ENCODE results near the gene UCMA. TPM values are rescaled to one million over a fixed set of nuclear protein-coding genes. Genes with fewer than 3 reads are reported as not detected.
A peak's percentile ranks its signal among the peaks of the same experiment; 100 is the strongest.
"Not testable (repeated sequence)": the region's sequence is repeated elsewhere in the genome, so short reads cannot be mapped to it uniquely, and the experiment has no call there.

UCMA gene, protein sequence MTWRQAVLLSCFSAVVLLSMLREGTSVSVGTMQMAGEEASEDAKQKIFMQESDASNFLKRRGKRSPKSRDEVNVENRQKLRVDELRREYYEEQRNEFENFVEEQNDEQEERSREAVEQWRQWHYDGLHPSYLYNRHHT
- polyA plus RNA-seq (ENCODE audit: insufficient read length), result 0.95 TPM

- no peak for DNase-seq (ENCODE audit: low read depth)
Measured at GRCh38 chr10:13234172-13234571, at the start of gene UCMA. UCMA (minus strand) TSS chr10:13234374; CDS start chr10:13234258, 116 bp downstream.

DNA sequence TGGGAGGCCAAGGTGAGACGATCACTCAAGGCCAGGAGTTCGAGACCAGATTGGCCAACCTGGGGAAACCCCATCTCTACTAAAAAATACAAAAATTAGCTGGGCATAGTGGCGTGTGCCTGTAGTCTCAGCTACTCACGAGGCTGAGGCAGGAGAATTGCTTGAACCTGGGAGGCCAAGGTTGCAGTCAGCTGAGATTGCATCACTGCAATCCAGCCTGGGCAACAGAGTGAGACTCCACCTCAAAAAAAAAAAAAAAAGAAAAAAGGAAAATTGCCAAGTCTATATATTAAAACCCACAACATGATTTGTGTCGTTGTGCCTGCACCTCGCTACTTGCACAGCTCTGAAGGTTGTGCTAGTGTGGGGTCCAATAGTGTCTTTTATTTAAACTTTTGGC, 48.2 kb upstream of the UCMA start:
- DNase-seq (ENCODE audit: low read depth), result not testable (repeated sequence)

DNA sequence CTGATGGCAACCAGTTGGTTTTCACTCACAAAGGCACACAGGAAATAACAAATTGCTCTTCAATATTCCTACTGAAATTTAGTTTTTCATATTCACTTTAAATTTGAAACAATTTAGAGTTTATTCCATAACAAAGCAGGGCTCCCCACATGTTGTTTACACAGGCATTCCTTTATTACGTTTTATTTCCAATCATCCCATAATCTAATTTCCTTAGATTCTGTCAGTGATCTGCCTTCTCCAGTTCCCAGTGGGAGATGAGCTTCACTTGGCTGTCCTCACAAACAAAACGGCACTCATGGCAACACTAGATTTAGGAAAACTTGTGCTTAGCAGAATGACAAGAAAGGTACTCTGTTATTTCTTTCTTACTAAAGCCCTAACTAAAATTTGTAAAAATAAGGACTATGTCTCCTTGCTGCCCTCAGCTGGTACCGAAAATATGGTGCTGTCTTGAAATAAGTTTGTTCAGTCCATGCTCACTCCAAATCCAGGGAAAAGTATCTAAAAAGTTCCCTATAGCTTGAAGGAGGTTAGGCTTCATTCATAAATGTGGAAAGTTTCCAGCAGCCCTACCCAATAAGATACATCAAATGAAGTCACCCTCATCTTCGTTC, 42.7 kb upstream of the UCMA start:
- DNase-seq (ENCODE audit: low read depth), result no peak

DNA sequence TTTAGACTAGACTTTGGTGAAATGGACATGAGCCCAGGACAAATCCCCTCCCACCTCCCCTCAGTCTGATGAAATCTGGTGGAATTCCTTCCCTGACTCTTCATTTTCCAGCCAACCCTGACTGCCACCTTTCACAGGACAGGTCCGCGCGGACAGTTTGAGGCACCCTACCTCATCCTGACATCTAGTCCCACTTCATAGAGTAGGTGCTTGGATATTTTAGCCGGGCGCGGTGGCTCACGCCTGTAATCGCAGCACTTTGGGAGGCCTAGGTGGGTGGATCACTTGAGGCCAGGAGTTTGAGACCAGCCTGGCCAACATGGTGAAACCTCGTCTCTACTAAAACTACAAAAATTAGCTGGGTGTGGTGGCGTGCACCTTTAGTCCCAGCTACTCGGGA, 42.0 kb upstream of the UCMA start:
- DNase-seq (ENCODE audit: low read depth), result not testable (repeated sequence)

- peak; percentile 43 for DNase-seq (ENCODE audit: low read depth)
Measured at GRCh38 chr10:13272164-13272571, 38.0 kb upstream of the UCMA start.

- no peak for DNase-seq (ENCODE audit: low read depth)
Measured at GRCh38 chr10:13271552-13272163, 37.5 kb upstream of the UCMA start.

DNA sequence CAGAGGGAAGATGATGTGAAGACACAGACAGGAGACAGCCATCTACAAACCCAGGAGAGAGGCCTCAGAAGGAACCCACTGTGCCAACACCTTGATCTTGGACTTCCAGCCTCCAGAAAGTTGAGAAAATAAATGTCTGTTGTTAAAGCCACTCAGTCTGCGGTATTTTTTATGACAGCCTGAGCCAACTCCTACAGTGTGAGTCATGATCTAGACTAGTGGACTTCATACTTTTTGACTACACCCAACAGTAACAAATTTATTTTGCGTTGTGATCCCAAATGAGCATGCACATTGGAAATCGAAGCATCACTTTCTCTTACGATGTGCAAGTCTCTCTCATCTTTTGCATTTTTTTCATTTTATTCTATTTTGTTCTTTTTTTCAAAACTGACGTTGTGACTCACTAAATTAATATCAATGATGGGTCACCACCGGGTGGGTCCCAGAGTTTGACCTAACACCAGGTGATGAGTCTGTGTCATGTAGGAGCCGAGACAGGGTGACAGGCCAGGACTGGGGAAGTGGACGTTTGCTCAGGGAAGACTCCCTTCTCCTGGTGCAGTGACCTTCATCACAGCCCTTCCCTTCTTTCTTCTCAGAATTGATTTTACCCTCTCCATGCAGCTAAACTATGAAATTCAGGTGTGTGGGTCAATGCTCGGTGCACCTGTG, 36.8 kb upstream of the UCMA start:
- DNase-seq (ENCODE audit: low read depth), result no peak

DNA sequence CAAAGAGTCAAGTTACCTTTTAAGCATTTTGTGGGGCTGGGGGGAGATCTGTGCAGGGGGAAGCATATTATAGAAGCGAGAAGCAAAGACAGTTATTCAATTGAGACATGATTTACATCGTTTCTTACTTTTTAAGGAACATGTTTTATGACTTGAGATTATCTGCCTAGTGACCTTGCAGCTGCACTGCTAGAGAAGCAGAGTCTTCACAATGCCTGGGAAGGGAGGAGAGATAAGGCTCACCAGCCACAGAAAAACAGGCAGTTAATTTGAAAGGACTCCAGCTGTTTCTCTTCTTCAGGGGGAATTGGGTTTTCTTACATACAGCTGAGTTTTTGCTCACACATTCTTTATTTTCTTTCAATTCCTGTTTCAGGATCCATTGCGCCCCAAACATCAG, 34.7 kb upstream of the UCMA start:
- no peak for DNase-seq (ENCODE audit: low read depth)

- DNase-seq (ENCODE audit: low read depth), result no peak
Measured at GRCh38 chr10:13268310-13268709, 34.1 kb upstream of the UCMA start.

DNA sequence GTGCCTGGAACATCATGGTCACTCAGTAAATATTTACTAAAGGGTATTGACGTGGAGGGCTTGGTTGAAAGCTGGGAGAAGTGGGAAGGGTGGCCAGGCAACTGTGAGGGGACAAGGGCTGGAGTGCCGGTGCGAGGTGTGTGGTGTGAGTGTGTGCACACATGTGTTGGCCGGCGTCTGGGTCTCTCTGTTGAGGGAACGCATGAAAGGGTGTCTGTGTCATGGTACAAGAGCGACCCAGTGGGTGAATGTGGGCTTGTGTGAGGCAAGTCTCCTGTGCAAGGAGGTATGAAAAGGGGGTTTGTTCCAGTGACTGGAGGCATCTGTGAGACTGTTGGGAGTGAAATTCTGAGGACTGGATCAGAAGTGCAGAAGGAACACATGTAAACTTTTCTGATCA, 29.4 kb upstream of the UCMA start:
- no peak for DNase-seq (ENCODE audit: low read depth)

DNA sequence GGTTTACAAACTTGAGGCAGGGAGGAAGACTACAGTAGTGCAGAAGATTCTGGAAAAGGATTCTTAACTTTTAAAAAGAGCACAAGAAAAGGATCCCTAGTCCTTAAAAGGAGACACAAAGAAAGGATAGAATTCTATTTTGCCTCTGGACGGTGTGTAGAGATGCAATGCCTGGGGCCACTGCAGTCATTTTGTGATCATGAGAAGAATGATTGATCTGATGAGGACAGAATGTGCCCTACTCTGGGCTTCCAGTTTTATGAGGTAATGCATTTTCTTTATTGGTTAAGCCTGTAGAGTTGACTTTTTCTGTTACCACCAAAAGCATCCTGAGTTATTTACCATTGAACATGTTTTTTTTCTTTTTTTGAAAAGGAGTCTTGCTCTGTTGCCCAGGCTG, 28.3 kb upstream of the UCMA start:
- DNase-seq (ENCODE audit: low read depth), result no peak

DNA sequence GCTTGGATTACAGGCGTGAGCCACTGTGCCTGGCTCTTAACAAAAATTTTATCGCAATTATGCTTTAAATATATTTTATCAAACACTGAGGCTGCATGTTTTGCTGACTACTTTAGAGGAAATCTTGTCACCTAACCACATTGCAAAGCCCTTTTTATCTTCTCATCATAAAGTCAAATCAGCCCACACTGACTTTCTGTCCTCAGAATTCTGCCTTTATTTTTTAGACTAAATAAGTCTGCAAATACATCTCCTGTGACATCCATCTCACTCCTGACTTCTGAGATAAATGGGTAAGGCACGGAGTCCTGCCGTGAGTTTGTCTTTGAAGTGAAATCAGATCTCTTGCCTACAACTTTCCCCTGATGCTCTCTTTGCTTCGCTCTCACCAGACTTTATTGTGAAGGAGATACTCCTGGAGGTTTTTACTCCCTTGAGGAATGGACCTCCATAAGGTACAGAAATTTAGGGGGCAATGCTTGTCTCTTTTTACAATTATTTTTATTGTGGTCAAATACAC, 23.5 kb upstream of the UCMA start:
- DNase-seq (ENCODE audit: low read depth), result no peak

- no peak for DNase-seq (ENCODE audit: low read depth)
Measured at GRCh38 chr10:13256627-13257026, 22.5 kb upstream of the UCMA start.

DNA sequence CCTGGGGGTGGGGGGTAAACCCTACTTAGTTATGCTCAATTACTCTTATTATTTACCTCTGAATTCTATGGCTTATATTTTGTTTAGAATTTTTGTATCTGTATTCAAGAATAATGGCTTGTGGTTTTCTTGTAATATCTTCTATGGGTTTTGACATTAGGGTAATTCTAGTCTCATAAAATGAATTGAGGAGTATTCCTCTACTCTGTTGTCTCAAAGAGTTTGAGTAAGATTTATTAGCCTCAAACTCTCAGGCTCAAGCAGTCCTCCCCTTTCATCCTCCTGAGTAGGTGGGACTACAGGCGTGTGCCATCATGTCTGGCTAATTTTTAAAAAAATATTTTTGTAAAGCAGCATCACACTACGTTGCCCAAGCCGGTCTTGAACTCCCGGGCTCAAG, 19.6 kb upstream of the UCMA start:
- no peak for DNase-seq (ENCODE audit: low read depth)

DNA sequence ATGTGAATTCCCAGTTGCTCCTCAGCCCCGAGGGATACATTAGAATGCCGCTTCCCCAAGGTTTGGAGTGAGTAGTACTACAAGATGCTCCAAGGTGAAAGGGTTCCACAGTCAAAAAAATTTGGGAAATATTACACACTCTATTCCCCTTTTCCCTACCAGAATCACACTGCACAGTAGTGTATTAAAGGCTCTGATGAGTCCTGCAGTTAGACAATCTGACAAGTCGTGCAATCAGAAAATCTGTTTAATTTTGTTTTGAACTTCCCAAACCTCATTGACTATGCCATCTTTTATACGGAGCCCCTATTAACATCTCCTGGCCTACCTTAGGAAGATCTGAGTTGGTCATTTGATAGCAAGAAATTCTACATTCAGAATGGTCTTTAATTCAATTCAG, 13.6 kb upstream of the UCMA start:
- DNase-seq (ENCODE audit: low read depth), result no peak

- DNase-seq (ENCODE audit: low read depth), result no peak
Measured at GRCh38 chr10:13247246-13247645, 13.1 kb upstream of the UCMA start.

GRCh38 chr10:13242260-13242659, 8.1 kb upstream of the UCMA start:
- DNase-seq (ENCODE audit: low read depth), result not testable (repeated sequence)

GRCh38 chr10:13241613-13242012, 7.4 kb upstream of the UCMA start:
- DNase-seq (ENCODE audit: low read depth), result no peak

- no peak for DNase-seq (ENCODE audit: low read depth)
Measured at GRCh38 chr10:13239923-13240322, 5.7 kb upstream of the UCMA start.

DNA sequence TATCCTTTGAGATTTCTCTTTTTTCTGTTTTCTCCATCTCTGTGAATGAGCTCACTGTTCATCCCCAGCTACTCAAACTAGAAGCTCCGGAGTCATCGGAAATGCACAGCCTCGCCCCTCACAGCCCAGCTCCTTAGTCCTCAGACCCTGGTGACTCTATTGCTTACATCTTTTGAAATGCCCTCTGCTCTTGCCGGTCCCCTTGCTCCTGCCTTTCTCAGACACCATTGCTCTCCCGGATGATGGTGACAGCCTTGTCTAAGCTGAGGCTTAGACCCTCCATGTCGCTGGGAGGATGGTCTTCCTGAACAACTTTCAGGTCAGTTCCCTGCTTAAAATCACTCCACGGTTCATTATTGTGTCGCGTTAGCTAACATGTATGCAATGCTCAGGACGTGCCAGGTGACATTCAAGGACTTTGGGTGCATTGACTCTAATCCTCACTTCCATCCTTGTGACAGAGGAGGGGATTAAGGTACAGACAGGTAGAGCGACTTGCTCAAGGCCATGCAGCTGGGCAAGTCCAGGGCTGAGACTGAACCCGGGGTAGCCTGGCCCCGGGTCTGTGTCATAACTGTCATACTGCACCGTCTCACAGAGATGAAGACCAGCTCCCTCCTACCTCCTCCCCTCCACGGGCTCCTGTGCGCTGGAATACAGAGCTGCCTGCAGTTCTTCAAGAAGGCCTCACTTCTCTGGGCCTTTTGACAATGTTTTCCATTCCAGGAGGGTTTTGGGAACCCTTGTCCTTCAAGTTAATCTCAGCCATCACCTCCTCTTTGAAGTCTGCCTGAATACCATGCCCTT, 4.3 kb upstream of the UCMA start:
- DNase-seq (ENCODE audit: low read depth), result no peak

- no peak for DNase-seq (ENCODE audit: low read depth)
Measured at GRCh38 chr10:13236638-13237037, 2.5 kb upstream of the UCMA start.

DNA sequence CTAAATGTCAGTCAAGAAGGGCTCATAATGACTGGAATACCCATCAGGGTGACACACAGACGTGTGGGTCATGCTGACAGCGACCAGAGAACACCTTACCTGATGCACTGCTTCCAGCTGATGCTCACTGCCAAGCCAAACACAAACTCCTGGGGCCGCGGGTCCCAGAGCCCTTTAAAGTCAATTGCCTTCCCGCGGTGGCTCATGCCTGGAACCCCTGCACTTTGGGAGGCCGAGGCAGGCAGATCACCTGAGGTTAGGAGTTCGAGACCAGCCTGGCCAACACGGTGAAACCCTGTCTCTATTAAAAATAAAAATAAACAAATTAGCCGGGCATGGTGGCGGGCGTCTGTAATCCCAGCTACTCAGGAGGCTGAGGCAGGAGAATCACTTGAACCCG, 562 bp upstream of the UCMA start:
- not testable (repeated sequence) for DNase-seq (ENCODE audit: low read depth)

All from forelimb muscle (tissue), 1 donor.